Measurements from ENCODE around the gene TGFB2.
A peak's percentile ranks its signal among the peaks of the same experiment; 100 is the strongest.

- TF ChIP-seq, protein P1, sequence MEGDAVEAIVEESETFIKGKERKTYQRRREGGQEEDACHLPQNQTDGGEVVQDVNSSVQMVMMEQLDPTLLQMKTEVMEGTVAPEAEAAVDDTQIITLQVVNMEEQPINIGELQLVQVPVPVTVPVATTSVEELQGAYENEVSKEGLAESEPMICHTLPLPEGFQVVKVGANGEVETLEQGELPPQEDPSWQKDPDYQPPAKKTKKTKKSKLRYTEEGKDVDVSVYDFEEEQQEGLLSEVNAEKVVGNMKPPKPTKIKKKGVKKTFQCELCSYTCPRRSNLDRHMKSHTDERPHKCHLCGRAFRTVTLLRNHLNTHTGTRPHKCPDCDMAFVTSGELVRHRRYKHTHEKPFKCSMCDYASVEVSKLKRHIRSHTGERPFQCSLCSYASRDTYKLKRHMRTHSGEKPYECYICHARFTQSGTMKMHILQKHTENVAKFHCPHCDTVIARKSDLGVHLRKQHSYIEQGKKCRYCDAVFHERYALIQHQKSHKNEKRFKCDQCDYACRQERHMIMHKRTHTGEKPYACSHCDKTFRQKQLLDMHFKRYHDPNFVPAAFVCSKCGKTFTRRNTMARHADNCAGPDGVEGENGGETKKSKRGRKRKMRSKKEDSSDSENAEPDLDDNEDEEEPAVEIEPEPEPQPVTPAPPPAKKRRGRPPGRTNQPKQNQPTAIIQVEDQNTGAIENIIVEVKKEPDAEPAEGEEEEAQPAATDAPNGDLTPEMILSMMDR (IDR thresholded peaks at IDR 0.05): no peak
- peak; percentile 89 to 97 (median 92) for TF ChIP-seq POLR2AphosphoS5 (IDR thresholded peaks at IDR 0.05)
These were observed at the start of gene TGFB2 for GRCh38 chr1:218344814-218345672.

All from sigmoid colon (tissue), 4 donors.